Upper lobe of left lung (tissue), 4 donors: Measurements from ENCODE around the gene CD164L2.

Source experiments
- EP300 ChIP-seq, 4 donors: sonication (generic); formaldehyde crosslinking; IDR thresholded peaks; one replicate each; pipeline ENCODE4 v1.5.1; 2017; ENCODE audit warnings: antibody characterized with exemption in 4 of 4, control low read depth in 2 of 4
- POLR2A ChIP-seq, 4 donors: fragments of 450-650 bp; IDR thresholded peaks; one replicate each; pipeline ENCODE4 v1.5.1; 2016 to 2017; ENCODE audit warnings: antibody characterized with exemption in 4 of 4, mild to moderate bottlenecking in 2 of 4
- POLR2AphosphoS5 ChIP-seq, 2 donors: sonication (generic); formaldehyde crosslinking; IDR thresholded peaks; one replicate each; pipeline ENCODE4 v1.5.1; 2017; ENCODE audit warnings: antibody characterized with exemption in 2 of 2
- TF ChIP-seq, protein P1 (sequence below), 6 experiments: fragments of 450-650 bp in 4 of 6; fragments of 200-600 bp in 2 of 6; sonication (generic) in 2 of 6; IDR thresholded peaks; one replicate each; pipeline ENCODE4 v1.5.1; 2016 to 2019; ENCODE audit warnings: antibody characterized with exemption in 6 of 6

GRCh38 chr1:27430903-27431600 is 47.9 kb upstream of the CD164L2 start:
- peak in 1 of 4 donors; percentile 20 for TF ChIP-seq POLR2A (IDR thresholded peaks at IDR 0.05)
- TF ChIP-seq, protein P1, sequence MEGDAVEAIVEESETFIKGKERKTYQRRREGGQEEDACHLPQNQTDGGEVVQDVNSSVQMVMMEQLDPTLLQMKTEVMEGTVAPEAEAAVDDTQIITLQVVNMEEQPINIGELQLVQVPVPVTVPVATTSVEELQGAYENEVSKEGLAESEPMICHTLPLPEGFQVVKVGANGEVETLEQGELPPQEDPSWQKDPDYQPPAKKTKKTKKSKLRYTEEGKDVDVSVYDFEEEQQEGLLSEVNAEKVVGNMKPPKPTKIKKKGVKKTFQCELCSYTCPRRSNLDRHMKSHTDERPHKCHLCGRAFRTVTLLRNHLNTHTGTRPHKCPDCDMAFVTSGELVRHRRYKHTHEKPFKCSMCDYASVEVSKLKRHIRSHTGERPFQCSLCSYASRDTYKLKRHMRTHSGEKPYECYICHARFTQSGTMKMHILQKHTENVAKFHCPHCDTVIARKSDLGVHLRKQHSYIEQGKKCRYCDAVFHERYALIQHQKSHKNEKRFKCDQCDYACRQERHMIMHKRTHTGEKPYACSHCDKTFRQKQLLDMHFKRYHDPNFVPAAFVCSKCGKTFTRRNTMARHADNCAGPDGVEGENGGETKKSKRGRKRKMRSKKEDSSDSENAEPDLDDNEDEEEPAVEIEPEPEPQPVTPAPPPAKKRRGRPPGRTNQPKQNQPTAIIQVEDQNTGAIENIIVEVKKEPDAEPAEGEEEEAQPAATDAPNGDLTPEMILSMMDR (IDR thresholded peaks at IDR 0.05): no peak
- peak in 1 of 2 donors; percentile 38 for TF ChIP-seq POLR2AphosphoS5 (IDR thresholded peaks at IDR 0.05)
- TF ChIP-seq EP300 (IDR thresholded peaks at IDR 0.05): peak in 2 of 4 donors; percentile 47 to 66
